ENCODE data around the gene COL18A1.

- TF ChIP-seq CTCF (IDR thresholded peaks at IDR 0.05) (peak; percentile 32), SIN3A (IDR thresholded peaks at IDR 0.05; ENCODE audit: borderline replicate concordance, low read depth, low read length) (no peak), POLR2AphosphoS5 (IDR thresholded peaks at IDR 0.05; ENCODE audit: low read depth, low read length) (no peak; the same call in 1 of the 2 replicates), RFX5 (IDR thresholded peaks at IDR 0.05; ENCODE audit: low read length) (no peak), MXI1 (IDR thresholded peaks at IDR 0.05; ENCODE audit: low read depth, low read length) (no peak), USF1 (IDR thresholded peaks at IDR 0.05; ENCODE audit: borderline replicate concordance, low read depth) (no peak), RCOR1 (IDR thresholded peaks at IDR 0.05; ENCODE audit: low read length) (no peak), MAX (IDR thresholded peaks at IDR 0.05; ENCODE audit: low read depth) (peak; percentile 87)
Measured at GRCh38 chr21:45366931-45367401, 38.0 kb upstream of the COL18A1 start.
